GM19035 (cell line): ENCODE data around the gene RAC2.

Experiments used
- ATAC-seq: cut with Tn5 transposase; IDR thresholded peaks from one replicate; pipeline ENCODE4 v1.9.1; 2021; ENCODE audit not compliant: unreplicated experiment

Gene RAC2

GRCh38 chr22:37192204-37192603, 51.9 kb downstream of the RAC2 start:
- no peak for ATAC-seq

GRCh38 chr22:37190262-37190780, 53.7 kb downstream of the RAC2 start:
- no peak for ATAC-seq

- ATAC-seq, result no peak
Measured at GRCh38 chr22:37188901-37189466, 55.1 kb downstream of the RAC2 start.

- ATAC-seq, result no peak
Measured at GRCh38 chr22:37187891-37188761, 55.9 kb downstream of the RAC2 start, which contains the start of gene C1QTNF6. Gene C1QTNF6 (minus strand): TSS chr22:37188247. CDS start chr22:37188213, 34 bp downstream.

GRCh38 chr22:37187552-37187890, 56.5 kb downstream of the RAC2 start:
- ATAC-seq, result no peak

GRCh38 chr22:37186997-37187522, 57.0 kb downstream of the RAC2 start:
- ATAC-seq, result no peak

- ATAC-seq, result no peak
Measured at GRCh38 chr22:37186228-37186996, 57.7 kb downstream of the RAC2 start.

GRCh38 chr22:37185646-37186227, 58.3 kb downstream of the RAC2 start:
- ATAC-seq, result no peak

- no peak for ATAC-seq
Measured at GRCh38 chr22:37184816-37185541, 59.1 kb downstream of the RAC2 start.

GRCh38 chr22:37184380-37184755, 59.7 kb downstream of the RAC2 start:
- no peak for ATAC-seq

GRCh38 chr22:37183432-37184379, 60.4 kb downstream of the RAC2 start:
- ATAC-seq, result no peak

GRCh38 chr22:37182949-37183245, 61.2 kb downstream of the RAC2 start:
- ATAC-seq, result no peak

GRCh38 chr22:37182101-37182948, 61.7 kb downstream of the RAC2 start:
- ATAC-seq, result no peak

GRCh38 chr22:37181681-37182080, 62.4 kb downstream of the RAC2 start:
- no peak for ATAC-seq

- no peak for ATAC-seq
Measured at GRCh38 chr22:37180531-37181231, 63.4 kb downstream of the RAC2 start.

GRCh38 chr22:37179622-37180420, 64.2 kb downstream of the RAC2 start:
- no peak for ATAC-seq

- no peak for ATAC-seq
Measured at GRCh38 chr22:37179126-37179470, 65.0 kb downstream of the RAC2 start.
